Gastroesophageal sphincter (tissue), 4 donors: ENCODE measurements around the gene CREBRF. TPM values are rescaled to one million over a fixed set of nuclear protein-coding genes. Genes with fewer than 3 reads are reported as not detected.

ENCODE experiments used
- ATAC-seq: fragments of 150-250 bp; one replicate; pipeline ENCODE4 v1.9.1; 2016; ENCODE audit warnings: mild to moderate bottlenecking, moderate library complexity
- H3K27ac ChIP-seq, 4 donors: fragments of 200-600 bp; sonication (generic) in 3 of 4; 1 replicate in 3 of 4; 2 replicates in 1 of 4; pipeline ENCODE4 v1.5.1; 2016 to 2019
- H3K27me3 ChIP-seq: fragments of 200-600 bp; sonication (generic); one replicate; pipeline ENCODE4 v1.5.1; 2019
- H3K36me3 ChIP-seq, 2 donors: fragments of 200-600 bp; sonication (generic); one replicate each; pipeline ENCODE4 v1.5.1; 2019; ENCODE audit warnings: control low read depth in 1 of 2
- H3K4me1 ChIP-seq, 3 donors: fragments of 200-600 bp; sonication (generic); 1 replicate in 2 of 3; 2 replicates in 1 of 3; pipeline ENCODE4 v1.5.1; 2016 to 2019; ENCODE audit warnings: control low read depth in 2 of 3
- H3K4me3 ChIP-seq, 2 donors: fragments of 200-600 bp; sonication (generic); one replicate each; pipeline ENCODE4 v1.5.1; 2019; ENCODE audit warnings: mild to moderate bottlenecking in 1 of 2, moderate library complexity in 1 of 2
- H3K9me3 ChIP-seq, 3 donors: fragments of 200-600 bp; sonication (generic); one replicate each; pipeline ENCODE4 v1.5.1; 2017 to 2019; ENCODE audit warnings: control low read depth in 2 of 3
- CTCF ChIP-seq, 4 experiments: fragments of 200-600 bp in 2 of 4; fragments of 450-650 bp in 2 of 4; sonication (generic) in 1 of 4; IDR thresholded peaks; one replicate each; pipeline ENCODE4 v1.5.1; 2017 to 2019; ENCODE audit warnings: antibody characterized with exemption in 4 of 4, mild to moderate bottlenecking in 2 of 4, moderate library complexity in 2 of 4
- EP300 ChIP-seq: sonication (generic); formaldehyde crosslinking; IDR thresholded peaks from one replicate; pipeline ENCODE4 v1.6.1; 2017; ENCODE audit warnings: antibody characterized with exemption, mild to moderate bottlenecking
- POLR2A ChIP-seq, 2 donors: fragments of 450-650 bp; IDR thresholded peaks; one replicate each; pipeline ENCODE4 v1.6.1; 2017; ENCODE audit warnings: antibody characterized with exemption in 2 of 2, mild to moderate bottlenecking in 2 of 2, moderate library complexity in 1 of 2
- POLR2AphosphoS5 ChIP-seq: sonication (generic); formaldehyde crosslinking; IDR thresholded peaks from one replicate; pipeline ENCODE4 v1.6.1; 2017; ENCODE audit warnings: antibody characterized with exemption
- WGBS, 2 donors: methylation state at CpG; one replicate each; pipeline ENCODE4 v1.1.5; 2018; ENCODE audit warnings: low coverage in 1 of 2; 5-methylcytosine and 5-hydroxymethylcytosine counted together
- total RNA-seq, 4 donors: library from RNA; depleted of rRNA; stranded (reverse); fragments of >200 nt; gene quantifications; one replicate each; pipeline ENCODE4 v1.1.0, GENCODE V29; 2016

Gene CREBRF, protein sequence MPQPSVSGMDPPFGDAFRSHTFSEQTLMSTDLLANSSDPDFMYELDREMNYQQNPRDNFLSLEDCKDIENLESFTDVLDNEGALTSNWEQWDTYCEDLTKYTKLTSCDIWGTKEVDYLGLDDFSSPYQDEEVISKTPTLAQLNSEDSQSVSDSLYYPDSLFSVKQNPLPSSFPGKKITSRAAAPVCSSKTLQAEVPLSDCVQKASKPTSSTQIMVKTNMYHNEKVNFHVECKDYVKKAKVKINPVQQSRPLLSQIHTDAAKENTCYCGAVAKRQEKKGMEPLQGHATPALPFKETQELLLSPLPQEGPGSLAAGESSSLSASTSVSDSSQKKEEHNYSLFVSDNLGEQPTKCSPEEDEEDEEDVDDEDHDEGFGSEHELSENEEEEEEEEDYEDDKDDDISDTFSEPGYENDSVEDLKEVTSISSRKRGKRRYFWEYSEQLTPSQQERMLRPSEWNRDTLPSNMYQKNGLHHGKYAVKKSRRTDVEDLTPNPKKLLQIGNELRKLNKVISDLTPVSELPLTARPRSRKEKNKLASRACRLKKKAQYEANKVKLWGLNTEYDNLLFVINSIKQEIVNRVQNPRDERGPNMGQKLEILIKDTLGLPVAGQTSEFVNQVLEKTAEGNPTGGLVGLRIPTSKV
- total RNA-seq = 10 to 100 TPM; 44.2 to 72.7 (median 64.0) TPM

- Histone ChIP-seq H3K36me3 (no peaks in the 10 kb centered on the region), H3K27me3 (no peaks in the 10 kb centered on the region), H3K4me1 (peaks cover 0 to 47% (median 17%) of the 10 kb centered on the region in 3 donors), H3K27ac (peak within 1 kb of the TSS; percentile 95 to 100 (median 98)), H3K9me3 (no peaks in the 10 kb centered on the region), H3K4me3 (peak within 1 kb of the TSS; percentile 73 to 95)
- 0% methylated on average over 5 to 6 of the region's 74 CpGs for WGBS, 2 donors
- peak; percentile 39 to 51 for TF ChIP-seq POLR2A (IDR thresholded peaks at IDR 0.05)
- TF ChIP-seq EP300 = no peak
- TF ChIP-seq CTCF (IDR thresholded peaks at IDR 0.05) = no peak
- peak; percentile 89 for TF ChIP-seq POLR2AphosphoS5
- peak; percentile 88 for ATAC-seq
Observed at GRCh38 chr5:173055983-173056782, at the start of gene CREBRF. Gene CREBRF, plus strand, starts transcription at chr5:173056352. Its CDS starts 24,424 bp downstream, at chr5:173080776.

DNA sequence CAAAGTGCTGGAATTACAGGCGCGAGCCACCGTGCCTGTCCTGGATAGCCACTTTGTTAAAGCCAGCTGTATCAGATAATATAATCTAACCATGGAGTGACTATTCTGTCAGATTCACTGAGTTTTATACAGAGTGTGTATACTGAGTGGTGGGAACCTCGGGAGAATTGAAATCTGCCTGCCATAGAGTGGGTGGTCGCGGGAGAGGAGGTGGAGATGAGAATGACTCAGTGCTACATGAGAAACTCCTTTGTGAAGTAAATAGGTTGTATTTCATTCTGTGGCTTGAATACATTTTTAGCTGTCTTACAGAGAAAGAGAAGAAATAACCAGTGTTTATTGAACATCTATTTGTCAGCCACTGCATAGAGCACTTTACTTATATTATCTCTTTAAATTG lies 46.1 kb upstream of the CREBRF start:
- ATAC-seq = no peak
- no peaks in the 10 kb centered on the region for H3K9me3 ChIP-seq
- H3K27ac ChIP-seq = no peak overlapping the region
- 37 to 86% methylated on average over 3 to 4 of the region's 6 CpGs for WGBS, 2 donors
- no peak overlapping the region for H3K4me3 ChIP-seq
- H3K27me3 ChIP-seq = no peaks in the 10 kb centered on the region
- no peak for TF ChIP-seq EP300
- no peak for TF ChIP-seq POLR2AphosphoS5
- no peak for TF ChIP-seq CTCF (IDR thresholded peaks at IDR 0.05)
- no peak for TF ChIP-seq POLR2A (IDR thresholded peaks at IDR 0.05)
- peaks cover 0 to 58% (median 6%) of the 10 kb centered on the region in 3 donors for H3K4me1 ChIP-seq
- H3K36me3 ChIP-seq = no peaks in the 10 kb centered on the region

DNA sequence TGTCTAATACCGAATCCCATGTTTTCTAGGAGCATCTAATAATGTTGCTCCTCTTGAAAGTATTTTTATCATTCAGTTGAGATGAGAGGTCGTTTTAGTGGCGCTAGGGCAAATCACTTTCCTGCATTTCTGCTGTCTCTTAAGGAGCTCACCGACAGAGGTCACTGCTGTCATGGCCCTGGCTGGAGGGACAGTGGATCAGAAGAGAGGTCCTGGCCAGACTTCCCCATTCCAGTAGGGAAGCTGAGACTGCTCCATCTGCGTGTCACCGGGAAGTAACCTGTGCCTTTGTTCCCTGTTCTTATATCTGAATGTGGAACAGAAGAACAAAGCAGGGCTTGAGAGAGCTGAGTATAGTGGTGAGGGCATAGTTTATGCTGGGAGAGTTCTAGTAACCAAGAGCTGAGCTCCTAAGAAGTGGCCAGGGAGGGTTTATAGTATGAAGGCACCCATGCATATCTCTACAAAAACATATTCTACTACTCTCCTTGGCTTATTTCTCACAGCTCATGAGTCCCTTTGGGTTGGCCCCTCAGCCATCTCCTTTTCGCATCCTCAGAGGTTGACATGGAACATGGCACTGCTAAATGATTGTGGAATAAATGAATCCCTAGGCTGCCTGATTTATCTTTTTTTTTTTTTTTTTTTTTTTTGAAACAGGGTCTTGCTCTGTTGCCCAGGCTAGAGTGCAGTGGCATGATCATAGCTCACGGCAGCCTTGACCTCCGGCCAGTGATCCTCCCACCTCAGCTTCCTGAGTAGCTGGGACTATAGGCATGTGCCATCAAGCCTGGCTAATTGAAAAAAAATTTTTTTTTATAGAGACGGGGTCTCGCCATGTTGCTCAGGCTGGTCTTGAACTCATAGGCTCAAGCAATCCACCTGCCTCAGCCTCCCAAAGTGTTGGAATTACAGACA lies 45.3 kb upstream of the CREBRF start:
- ATAC-seq = peak; percentile 47
- Histone ChIP-seq H3K27ac (peak overlapping the region in 2 of 4 donors; percentile 35 to 54), H3K36me3 (no peaks in the 10 kb centered on the region), H3K27me3 (no peaks in the 10 kb centered on the region), H3K4me3 (no peak overlapping the region), H3K4me1 (peaks cover 3 to 66% (median 12%) of the 10 kb centered on the region in 3 donors), H3K9me3 (no peaks in the 10 kb centered on the region)
- 70 to 90% methylated on average over 6 to 7 of the region's 11 CpGs for WGBS, 2 donors
- TF ChIP-seq POLR2A (IDR thresholded peaks at IDR 0.05) (no peak), EP300 (no peak), CTCF (IDR thresholded peaks at IDR 0.05) (peak in 2 of 4 experiments; percentile 12 to 42), POLR2AphosphoS5 (no peak)

DNA sequence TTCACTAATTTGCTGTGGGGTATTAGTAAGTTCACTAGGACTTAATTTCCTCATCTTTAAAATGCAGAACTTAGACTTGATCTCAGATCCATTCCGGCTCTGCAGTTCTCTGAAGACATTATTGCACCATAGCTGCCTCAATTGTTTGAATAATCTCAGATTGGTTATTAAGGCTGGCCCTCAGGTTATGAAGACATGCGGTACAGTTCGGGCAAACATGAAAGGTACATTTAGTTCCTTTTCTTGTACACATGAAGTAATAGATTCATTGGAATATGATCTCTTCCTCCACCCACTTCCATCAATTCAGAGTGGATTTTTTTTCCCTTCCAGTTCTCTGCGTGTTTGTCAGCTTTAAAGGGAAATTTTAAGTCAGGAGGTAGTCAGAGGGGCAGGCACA lies 44.6 kb upstream of the CREBRF start:
- peak overlapping the region in 2 of 4 donors; percentile 35 to 54 for H3K27ac ChIP-seq
- ATAC-seq = peak; percentile 68
- no peak overlapping the region for H3K4me3 ChIP-seq
- H3K36me3 ChIP-seq = no peaks in the 10 kb centered on the region
- TF ChIP-seq POLR2AphosphoS5 (peak; percentile 32), CTCF (IDR thresholded peaks at IDR 0.05) (no peak)
- 47 to 68% methylated on average over 4 of the region's 4 CpGs for WGBS, 2 donors
- H3K4me1 ChIP-seq = peaks cover 5 to 70% (median 17%) of the 10 kb centered on the region in 3 donors
- no peaks in the 10 kb centered on the region for H3K9me3 ChIP-seq
- H3K27me3 ChIP-seq = no peaks in the 10 kb centered on the region
